Endothelial cell of umbilical vein (primary cell): ENCODE results near the gene RESP18.
"Not testable (repeated sequence)": the region's sequence is repeated elsewhere in the genome, so short reads cannot be mapped to it uniquely, and the experiment has no call there.

Experiments used
- CTCF ChIP-seq, 2 donors: IDR thresholded peaks; 1 replicate in 1 of 2; 2 replicates in 1 of 2; pipeline ENCODE4 v1.5.1; 2011; ENCODE audit warnings: low read length in 2 of 2, mild to moderate bottlenecking in 2 of 2, moderate library complexity in 2 of 2, control low read depth in 1 of 2, inconsistent platforms in 1 of 2, low read depth in 1 of 2; ENCODE audit not compliant: insufficient read depth in 1 of 2; ENCODE audit errors: extremely low read depth in 1 of 2
- POLR2A ChIP-seq: IDR thresholded peaks from 2 replicates; pipeline ENCODE4 v1.6.1; 2012; ENCODE audit warnings: low read depth, mild to moderate bottlenecking, control low read depth, low read length

- TF ChIP-seq POLR2A; CTCF (IDR thresholded peaks at IDR 0.05; ENCODE audit: extremely low read depth in 1 of 2, insufficient read depth in 1 of 2, low read depth in 1 of 2, low read length in 2 of 2): not testable (repeated sequence)
These were observed 19.8 kb downstream of the RESP18 start for GRCh38 chr2:219312683-219313263.
